ENCODE results near the gene PWWP2B.
"Not testable (repeated sequence)": the region's sequence is repeated elsewhere in the genome, so short reads cannot be mapped to it uniquely, and the experiment has no call there.

PWWP2B gene

GRCh38 chr10:132397036-132397541, at the start of gene PWWP2B:
TSS of gene PWWP2B (plus strand) at chr10:132397200. CDS start at chr10:132397227, 27 bp downstream.
- Histone ChIP-seq H3K36me3 (ENCODE audit: control insufficient read depth, insufficient read depth, low read length) (no peaks in the 10 kb centered on the region), H3K27ac (ENCODE audit: low read length) (no peak within 1 kb of the TSS), H3K9me3 (ENCODE audit: control insufficient read depth, insufficient read depth, low read length) (no peaks in the 10 kb centered on the region), H3K27me3 (ENCODE audit: control insufficient read depth, insufficient read depth, low read length) (no peaks in the 10 kb centered on the region), H3K4me1 (ENCODE audit: control insufficient read depth, insufficient read depth, low read length) (peaks cover 7% of the 10 kb centered on the region), H3K4me3 (ENCODE audit: low read length) (peak within 1 kb of the TSS; percentile 55; the same call in 1 of the 2 replicates)
- no CpG with 5 or more reads among the region's 86 CpGs for WGBS (ENCODE audit: insufficient coverage, insufficient read length)
- DNase-seq (ENCODE audit: low read depth, low spot score) = no peak

- Histone ChIP-seq H3K36me3 (ENCODE audit: control insufficient read depth, insufficient read depth, low read length) (no peaks in the 10 kb centered on the region), H3K4me3 (ENCODE audit: low read length) (no peak overlapping the region), H3K27me3 (ENCODE audit: control insufficient read depth, insufficient read depth, low read length) (no peaks in the 10 kb centered on the region), H3K27ac (ENCODE audit: low read length) (no peak overlapping the region), H3K4me1 (ENCODE audit: control insufficient read depth, insufficient read depth, low read length) (no peaks in the 10 kb centered on the region), H3K9me3 (ENCODE audit: control insufficient read depth, insufficient read depth, low read length) (no peaks in the 10 kb centered on the region)
- no peak for DNase-seq (ENCODE audit: low read depth, low spot score)
- WGBS (ENCODE audit: insufficient coverage, insufficient read length) = no CpG with 5 or more reads among the region's 23 CpGs
Measured at GRCh38 chr10:132347211-132347930, 49.6 kb upstream of the PWWP2B start.

GRCh38 chr10:132347931-132348267, 49.1 kb upstream of the PWWP2B start:
- Histone ChIP-seq H3K4me1 (ENCODE audit: control insufficient read depth, insufficient read depth, low read length) (no peaks in the 10 kb centered on the region), H3K4me3 (ENCODE audit: low read length) (no peak overlapping the region), H3K27ac (ENCODE audit: low read length) (no peak overlapping the region), H3K27me3 (ENCODE audit: control insufficient read depth, insufficient read depth, low read length) (no peaks in the 10 kb centered on the region), H3K9me3 (ENCODE audit: control insufficient read depth, insufficient read depth, low read length) (no peaks in the 10 kb centered on the region), H3K36me3 (ENCODE audit: control insufficient read depth, insufficient read depth, low read length) (no peaks in the 10 kb centered on the region)
- no peak for DNase-seq (ENCODE audit: low read depth, low spot score)
- WGBS (ENCODE audit: insufficient coverage, insufficient read length) = no CpG with 5 or more reads among the region's 13 CpGs

GRCh38 chr10:132349766-132350165, 47.2 kb upstream of the PWWP2B start:
- WGBS (ENCODE audit: insufficient coverage, insufficient read length) = no CpG with 5 or more reads among the region's 6 CpGs
- no peak overlapping the region for H3K4me3 ChIP-seq (ENCODE audit: low read length)
- no peaks in the 10 kb centered on the region for H3K4me1 ChIP-seq (ENCODE audit: control insufficient read depth, insufficient read depth, low read length)
- no peak for DNase-seq (ENCODE audit: low read depth, low spot score)
- H3K36me3 ChIP-seq (ENCODE audit: control insufficient read depth, insufficient read depth, low read length) = no peaks in the 10 kb centered on the region; the same call in 1 of the 2 replicates
- H3K27ac ChIP-seq (ENCODE audit: low read length) = no peak overlapping the region
- no peaks in the 10 kb centered on the region for H3K9me3 ChIP-seq (ENCODE audit: control insufficient read depth, insufficient read depth, low read length)
- H3K27me3 ChIP-seq (ENCODE audit: control insufficient read depth, insufficient read depth, low read length) = no peaks in the 10 kb centered on the region

GRCh38 chr10:132350391-132350790, 46.6 kb upstream of the PWWP2B start:
- Histone ChIP-seq H3K36me3 (ENCODE audit: control insufficient read depth, insufficient read depth, low read length) (no peaks in the 10 kb centered on the region; the same call in 1 of the 2 replicates), H3K4me1 (ENCODE audit: control insufficient read depth, insufficient read depth, low read length) (no peaks in the 10 kb centered on the region), H3K4me3 (ENCODE audit: low read length) (no peak overlapping the region), H3K27ac (ENCODE audit: low read length) (no peak overlapping the region), H3K27me3 (ENCODE audit: control insufficient read depth, insufficient read depth, low read length) (no peaks in the 10 kb centered on the region), H3K9me3 (ENCODE audit: control insufficient read depth, insufficient read depth, low read length) (no peaks in the 10 kb centered on the region)
- DNase-seq (ENCODE audit: low read depth, low spot score) = no peak
- no CpG with 5 or more reads among the region's 11 CpGs for WGBS (ENCODE audit: insufficient coverage, insufficient read length)

GRCh38 chr10:132350946-132351345, 46.1 kb upstream of the PWWP2B start:
- no CpG with 5 or more reads among the region's 17 CpGs for WGBS (ENCODE audit: insufficient coverage, insufficient read length)
- Histone ChIP-seq H3K4me3 (ENCODE audit: low read length) (no peak overlapping the region), H3K27ac (ENCODE audit: low read length) (no peak overlapping the region), H3K36me3 (ENCODE audit: control insufficient read depth, insufficient read depth, low read length) (no peaks in the 10 kb centered on the region; the same call in 1 of the 2 replicates), H3K9me3 (ENCODE audit: control insufficient read depth, insufficient read depth, low read length) (no peaks in the 10 kb centered on the region), H3K4me1 (ENCODE audit: control insufficient read depth, insufficient read depth, low read length) (no peaks in the 10 kb centered on the region), H3K27me3 (ENCODE audit: control insufficient read depth, insufficient read depth, low read length) (no peaks in the 10 kb centered on the region)
- no peak for DNase-seq (ENCODE audit: low read depth, low spot score)

- no peak for DNase-seq (ENCODE audit: low read depth, low spot score)
- Histone ChIP-seq H3K36me3 (ENCODE audit: control insufficient read depth, insufficient read depth, low read length) (no peaks in the 10 kb centered on the region; the same call in 1 of the 2 replicates), H3K4me3 (ENCODE audit: low read length) (no peak overlapping the region), H3K27ac (ENCODE audit: low read length) (no peak overlapping the region), H3K4me1 (ENCODE audit: control insufficient read depth, insufficient read depth, low read length) (no peaks in the 10 kb centered on the region), H3K27me3 (ENCODE audit: control insufficient read depth, insufficient read depth, low read length) (no peaks in the 10 kb centered on the region), H3K9me3 (ENCODE audit: control insufficient read depth, insufficient read depth, low read length) (no peaks in the 10 kb centered on the region)
- WGBS (ENCODE audit: insufficient coverage, insufficient read length) = no CpG with 5 or more reads among the region's 25 CpGs
Measured at GRCh38 chr10:132351611-132352010, 45.4 kb upstream of the PWWP2B start.

- H3K27me3 ChIP-seq (ENCODE audit: control insufficient read depth, insufficient read depth, low read length); H3K4me3 ChIP-seq (ENCODE audit: low read length); H3K9me3 ChIP-seq (ENCODE audit: control insufficient read depth, insufficient read depth, low read length); H3K36me3 ChIP-seq (ENCODE audit: control insufficient read depth, insufficient read depth, low read length); H3K4me1 ChIP-seq (ENCODE audit: control insufficient read depth, insufficient read depth, low read length); H3K27ac ChIP-seq (ENCODE audit: low read length): not testable (repeated sequence)
- WGBS (ENCODE audit: insufficient coverage, insufficient read length) = no CpG with 5 or more reads among the region's 44 CpGs
- DNase-seq (ENCODE audit: low read depth, low spot score) = peak; percentile 60
Measured at GRCh38 chr10:132352462-132353308, 44.3 kb upstream of the PWWP2B start.

- no peaks in the 10 kb centered on the region for H3K27me3 ChIP-seq (ENCODE audit: control insufficient read depth, insufficient read depth, low read length)
- no CpG with 5 or more reads among the region's 20 CpGs for WGBS (ENCODE audit: insufficient coverage, insufficient read length)
Measured at GRCh38 chr10:132353456-132354355, 43.3 kb upstream of the PWWP2B start.

More at GRCh38 chr10:132353456-132354355, 43.3 kb upstream of the PWWP2B start:
- DNase-seq (ENCODE audit: low read depth, low spot score) = no peak
- Histone ChIP-seq H3K9me3 (ENCODE audit: control insufficient read depth, insufficient read depth, low read length) (no peaks in the 10 kb centered on the region), H3K4me3 (ENCODE audit: low read length) (no peak overlapping the region), H3K4me1 (ENCODE audit: control insufficient read depth, insufficient read depth, low read length) (no peaks in the 10 kb centered on the region), H3K27ac (ENCODE audit: low read length) (no peak overlapping the region), H3K36me3 (ENCODE audit: control insufficient read depth, insufficient read depth, low read length) (no peaks in the 10 kb centered on the region; the same call in 1 of the 2 replicates)
